Muscle of leg (tissue), 11 donors: Measurements from ENCODE around the gene ELAC2. TPM values are rescaled to one million over a fixed set of nuclear protein-coding genes. Genes with fewer than 3 reads are reported as not detected.
A peak's percentile ranks its signal among the peaks of the same experiment; 100 is the strongest.

Source experiments
- DNase-seq: peaks from one replicate; pipeline ENCODE4 v3.0.0; 2013
- H3K27ac ChIP-seq: one replicate; pipeline ENCODE4 v1.5.1; 2013; ENCODE audit warnings: mild to moderate bottlenecking, low read length, control low read depth
- H3K27me3 ChIP-seq: one replicate; pipeline ENCODE4 v1.6.1; 2013; ENCODE audit warnings: low read length; ENCODE audit not compliant: control insufficient read depth, insufficient read depth
- H3K36me3 ChIP-seq: one replicate; pipeline ENCODE4 v1.6.1; 2013; ENCODE audit warnings: low read length; ENCODE audit not compliant: control insufficient read depth, insufficient read depth
- H3K4me1 ChIP-seq: one replicate; pipeline ENCODE4 v1.6.1; 2013; ENCODE audit warnings: low read length; ENCODE audit not compliant: control insufficient read depth, insufficient read depth
- H3K4me3 ChIP-seq: one replicate; pipeline ENCODE4 v1.5.1; 2013; ENCODE audit warnings: low read length, control low read depth
- H3K9me3 ChIP-seq: replicated peaks from 2 replicates; pipeline ENCODE4 v1.6.1; 2013; ENCODE audit warnings: low read depth, low read length; ENCODE audit not compliant: control insufficient read depth
- WGBS: methylation state at CpG from one replicate; pipeline ENCODE4 v1.1.5; 2013; ENCODE audit warnings: missing lambda C conversion rate; ENCODE audit not compliant: insufficient coverage; 5-methylcytosine and 5-hydroxymethylcytosine counted together
- polyA plus RNA-seq, 8 donors: library from polyadenylated mRNA; unstranded; fragments of 120-200 nt; gene quantifications; one replicate each; pipeline versions ENCODE4 v1.2.1 to v1.2.3, GENCODE V29; 2013; ENCODE audit warnings: inconsistent platforms in 1 of 8, low replicate concordance in 1 of 8; ENCODE audit not compliant: insufficient read length in 8 of 8, insufficient read depth in 1 of 8
- total RNA-seq: library from RNA; stranded (reverse); fragments of 120-200 nt; gene quantifications from one replicate; pipeline ENCODE4 v1.2.4, GENCODE V29; 2013

ELAC2 gene
- total and polyA plus RNA-seq, 9 donors: 35.9 to 57.2 (median 39.9) TPM

- H3K4me1 ChIP-seq: no peaks in the 10 kb centered on the region
- no peaks in the 10 kb centered on the region for H3K27me3 ChIP-seq
- H3K27ac ChIP-seq: no peak overlapping the region
- WGBS: no CpG with 5 or more reads among the region's 6 CpGs
- H3K36me3 ChIP-seq: no peaks in the 10 kb centered on the region
- H3K9me3 ChIP-seq: no peaks in the 10 kb centered on the region
- no peak for DNase-seq
- no peak overlapping the region for H3K4me3 ChIP-seq
Observed at GRCh38 chr17:13024016-13024415, 6.2 kb upstream of the ELAC2 start.

GRCh38 chr17:13016881-13017654 is 759 bp downstream of the ELAC2 start:
- Histone ChIP-seq H3K4me1 (peaks cover 4% of the 10 kb centered on the region), H3K9me3 (no peaks in the 10 kb centered on the region), H3K36me3 (peaks cover 29% of the 10 kb centered on the region), H3K27me3 (no peaks in the 10 kb centered on the region), H3K27ac (peak overlapping the region; percentile 9), H3K4me3 (peak overlapping the region; percentile 75)
- WGBS: 12% methylated on average over 9 of the region's 21 CpGs
- no peak for DNase-seq

- Histone ChIP-seq H3K27me3 (no peaks in the 10 kb centered on the region), H3K4me3 (no peak overlapping the region), H3K4me1 (peaks cover 4% of the 10 kb centered on the region), H3K36me3 (peaks cover 48% of the 10 kb centered on the region), H3K27ac (no peak overlapping the region), H3K9me3 (no peaks in the 10 kb centered on the region)
- 96% methylated on average over 7 of the region's 7 CpGs for WGBS
- no peak for DNase-seq
Observed at GRCh38 chr17:13014801-13015200, 3.0 kb downstream of the ELAC2 start.

GRCh38 chr17:13010959-13011358 is 6.9 kb downstream of the ELAC2 start:
- 88% methylated on average over 5 of the region's 7 CpGs for WGBS
- Histone ChIP-seq H3K4me1 (no peaks in the 10 kb centered on the region), H3K4me3 (no peak overlapping the region), H3K9me3 (no peaks in the 10 kb centered on the region), H3K27me3 (no peaks in the 10 kb centered on the region), H3K36me3 (peaks cover 64% of the 10 kb centered on the region), H3K27ac (no peak overlapping the region)
- DNase-seq: no peak

- no peaks in the 10 kb centered on the region for H3K27me3 ChIP-seq
- H3K4me1 ChIP-seq: no peaks in the 10 kb centered on the region
- H3K9me3 ChIP-seq: no peaks in the 10 kb centered on the region
- peaks cover 64% of the 10 kb centered on the region for H3K36me3 ChIP-seq
- no peak overlapping the region for H3K4me3 ChIP-seq
- no peak for DNase-seq
- no peak overlapping the region for H3K27ac ChIP-seq
- WGBS: 83% methylated on average over 8 of the region's 8 CpGs
Observed at GRCh38 chr17:13008461-13008860, 9.4 kb downstream of the ELAC2 start.

- H3K4me1 ChIP-seq: no peaks in the 10 kb centered on the region
- H3K27ac ChIP-seq: no peak overlapping the region
- H3K27me3 ChIP-seq: no peaks in the 10 kb centered on the region
- H3K4me3 ChIP-seq: no peak overlapping the region
- no peak for DNase-seq
- WGBS: no CpG with 5 or more reads among the region's 6 CpGs
- H3K36me3 ChIP-seq: peaks cover 66% of the 10 kb centered on the region
- H3K9me3 ChIP-seq: no peaks in the 10 kb centered on the region
Observed at GRCh38 chr17:13005530-13005929, 12.3 kb downstream of the ELAC2 start.

- H3K36me3 ChIP-seq: peaks cover 67% of the 10 kb centered on the region
- no peak overlapping the region for H3K27ac ChIP-seq
- no peak for DNase-seq
- no peaks in the 10 kb centered on the region for H3K9me3 ChIP-seq
- no CpG with 5 or more reads among the region's 4 CpGs for WGBS
- no peak overlapping the region for H3K4me3 ChIP-seq
- H3K4me1 ChIP-seq: no peaks in the 10 kb centered on the region
- H3K27me3 ChIP-seq: no peaks in the 10 kb centered on the region
Observed at GRCh38 chr17:13004336-13004735, 13.5 kb downstream of the ELAC2 start.

- peaks cover 71% of the 10 kb centered on the region for H3K36me3 ChIP-seq
- H3K27me3 ChIP-seq: no peaks in the 10 kb centered on the region
- H3K9me3 ChIP-seq: no peaks in the 10 kb centered on the region
- 89% methylated on average over 2 of the region's 6 CpGs for WGBS
- no peak overlapping the region for H3K4me3 ChIP-seq
- no peak for DNase-seq
- no peaks in the 10 kb centered on the region for H3K4me1 ChIP-seq
- no peak overlapping the region for H3K27ac ChIP-seq
Observed at GRCh38 chr17:13003927-13004326, 13.9 kb downstream of the ELAC2 start.

GRCh38 chr17:13003454-13003851 is 14.4 kb downstream of the ELAC2 start:
- DNase-seq: no peak
- H3K9me3 ChIP-seq: no peaks in the 10 kb centered on the region
- H3K4me3 ChIP-seq: no peak overlapping the region
- 74% methylated on average over 9 of the region's 9 CpGs for WGBS
- H3K27ac ChIP-seq: no peak overlapping the region
- H3K4me1 ChIP-seq: no peaks in the 10 kb centered on the region
- H3K36me3 ChIP-seq: peaks cover 72% of the 10 kb centered on the region
- H3K27me3 ChIP-seq: no peaks in the 10 kb centered on the region

GRCh38 chr17:13002761-13003453 is 14.9 kb downstream of the ELAC2 start:
- Histone ChIP-seq H3K4me1 (no peaks in the 10 kb centered on the region), H3K27ac (no peak overlapping the region), H3K27me3 (no peaks in the 10 kb centered on the region), H3K4me3 (no peak overlapping the region), H3K9me3 (no peaks in the 10 kb centered on the region), H3K36me3 (peaks cover 72% of the 10 kb centered on the region)
- 30% methylated on average over 4 of the region's 15 CpGs for WGBS
- DNase-seq: peak; percentile 88
